ENCODE measurements around the gene DLGAP4.

GRCh38 chr20:36274181-36274841, 31.8 kb upstream of the DLGAP4 start:
- no peak for TF ChIP-seq USF2 (IDR thresholded peaks at IDR 0.05)
- no peak for TF ChIP-seq POLR2A (IDR thresholded peaks at IDR 0.05; ENCODE audit: low read length)
- no peak for TF ChIP-seq CTCF (IDR thresholded peaks at IDR 0.05)
- no peak for TF ChIP-seq RFX5 (IDR thresholded peaks at IDR 0.05)
- TF ChIP-seq ELK1 (IDR thresholded peaks at IDR 0.05; ENCODE audit: low read depth, low read length) = no peak
- no peak for TF ChIP-seq CBX2 (IDR thresholded peaks at IDR 0.05; ENCODE audit: borderline replicate concordance, low read depth)
- TF ChIP-seq SMC3 (IDR thresholded peaks at IDR 0.05) = no peak
- no peak for TF ChIP-seq MAZ (IDR thresholded peaks at IDR 0.05; ENCODE audit: borderline replicate concordance, low read depth, low read length)
- no peak for TF ChIP-seq JUN (IDR thresholded peaks at IDR 0.05)
- TF ChIP-seq ZNF302 (CRISPR knock-in tag; IDR thresholded peaks at IDR 0.05) = no peak
- TF ChIP-seq MAX (IDR thresholded peaks at IDR 0.05) = no peak
- TF ChIP-seq HOXA7 (CRISPR knock-in tag; IDR thresholded peaks at IDR 0.05) = no peak
- TF ChIP-seq RAD21 (conservative IDR thresholded peaks at IDR 0.05 in 1 of 2, IDR thresholded peaks at IDR 0.05 in 1 of 2) = no peak
- no peak for TF ChIP-seq HMGXB4 (CRISPR knock-in tag; IDR thresholded peaks at IDR 0.05; ENCODE audit: borderline replicate concordance)
